B cell (primary cell): ENCODE measurements around the gene ERC2.

Experiments used
- CTCF ChIP-seq: fragments of 200-600 bp; IDR thresholded peaks from one replicate; pipeline ENCODE4 v1.8.0; 2022; ENCODE audit warnings: antibody characterized with exemption, mild to moderate bottlenecking
- EZH2 ChIP-seq: IDR thresholded peaks from 2 replicates; pipeline ENCODE4 v1.6.1; 2012; ENCODE audit warnings: borderline replicate concordance, low read depth, mild to moderate bottlenecking, moderate library complexity, low read length; ENCODE audit not compliant: insufficient read depth, poor library complexity, severe bottlenecking

- no peak for TF ChIP-seq CTCF
- no peak for TF ChIP-seq EZH2
Measured at GRCh38 chr3:55527361-55527760, 940.9 kb downstream of the ERC2 start.
